ENCODE measurements around the gene DGKI. TPM values are rescaled to one million over a fixed set of nuclear protein-coding genes. Genes with fewer than 3 reads are reported as not detected.

DGKI gene
- total and polyA plus RNA-seq, 2 of the 4 experiments (the other 2 are of a cell fraction): 3.9 to 15.8 TPM

DNA sequence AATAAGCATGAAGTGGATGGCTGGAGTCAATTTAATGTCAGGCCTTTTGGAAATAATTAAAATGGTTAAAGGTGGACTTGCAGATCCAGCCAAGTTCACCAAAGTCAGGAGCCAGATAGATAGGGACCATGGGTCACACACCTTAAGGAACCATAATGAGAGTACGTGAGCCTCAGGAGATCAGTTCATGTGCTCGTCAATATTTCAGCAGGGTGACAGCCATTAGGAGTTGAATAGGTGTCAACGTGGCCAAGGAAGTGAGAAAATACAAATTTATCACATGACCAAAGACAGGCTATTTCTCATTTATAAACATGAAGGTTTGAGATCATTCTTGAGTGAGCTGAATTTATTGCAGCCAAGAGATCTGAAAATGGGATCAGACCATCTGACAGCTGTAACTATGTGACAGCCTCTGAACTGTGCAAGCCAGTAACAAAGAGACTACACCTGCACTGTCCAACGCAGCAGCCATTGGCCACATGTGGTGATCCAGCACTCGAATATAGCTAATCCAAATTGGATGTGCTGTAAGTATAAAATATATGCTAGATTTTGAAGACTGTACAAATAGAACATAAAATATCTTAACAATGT lies 253.6 kb downstream of the DGKI start:
- no peak overlapping the region for H3K4me3 ChIP-seq (ENCODE audit: insufficient read depth, low read depth, low read length)
- dilution Hi-C loops (cut with HindIII; ENCODE audit: low sequenced_read_pairs, unreplicated experiment): no loop called here
- peak overlapping the region; percentile 83 for H2BK120ac ChIP-seq (ENCODE audit: low read depth, low read length)
- no peaks in the 10 kb centered on the region for H3K9me3 ChIP-seq (ENCODE audit: control insufficient read depth, insufficient read depth, low read length)
- TF ChIP-seq POLR2A (IDR thresholded peaks at IDR 0.05; ENCODE audit: low read depth, low read length) (no peak), FOS (IDR thresholded peaks at IDR 0.05; ENCODE audit: low read depth, low read length) (no peak), CEBPB (IDR thresholded peaks at IDR 0.05; ENCODE audit: low read depth, low read length) (no peak), RCOR1 (IDR thresholded peaks at IDR 0.05; ENCODE audit: insufficient replicate concordance, low read length) (no peak), MXI1 (IDR thresholded peaks at IDR 0.05; ENCODE audit: borderline replicate concordance, low read depth, low read length) (no peak)
- TF ChIP-seq, protein P1, sequence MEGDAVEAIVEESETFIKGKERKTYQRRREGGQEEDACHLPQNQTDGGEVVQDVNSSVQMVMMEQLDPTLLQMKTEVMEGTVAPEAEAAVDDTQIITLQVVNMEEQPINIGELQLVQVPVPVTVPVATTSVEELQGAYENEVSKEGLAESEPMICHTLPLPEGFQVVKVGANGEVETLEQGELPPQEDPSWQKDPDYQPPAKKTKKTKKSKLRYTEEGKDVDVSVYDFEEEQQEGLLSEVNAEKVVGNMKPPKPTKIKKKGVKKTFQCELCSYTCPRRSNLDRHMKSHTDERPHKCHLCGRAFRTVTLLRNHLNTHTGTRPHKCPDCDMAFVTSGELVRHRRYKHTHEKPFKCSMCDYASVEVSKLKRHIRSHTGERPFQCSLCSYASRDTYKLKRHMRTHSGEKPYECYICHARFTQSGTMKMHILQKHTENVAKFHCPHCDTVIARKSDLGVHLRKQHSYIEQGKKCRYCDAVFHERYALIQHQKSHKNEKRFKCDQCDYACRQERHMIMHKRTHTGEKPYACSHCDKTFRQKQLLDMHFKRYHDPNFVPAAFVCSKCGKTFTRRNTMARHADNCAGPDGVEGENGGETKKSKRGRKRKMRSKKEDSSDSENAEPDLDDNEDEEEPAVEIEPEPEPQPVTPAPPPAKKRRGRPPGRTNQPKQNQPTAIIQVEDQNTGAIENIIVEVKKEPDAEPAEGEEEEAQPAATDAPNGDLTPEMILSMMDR (conservative IDR thresholded peaks at IDR 0.05; ENCODE audit: low read depth, low read length): no peak
- TF ChIP-seq, protein P2, sequence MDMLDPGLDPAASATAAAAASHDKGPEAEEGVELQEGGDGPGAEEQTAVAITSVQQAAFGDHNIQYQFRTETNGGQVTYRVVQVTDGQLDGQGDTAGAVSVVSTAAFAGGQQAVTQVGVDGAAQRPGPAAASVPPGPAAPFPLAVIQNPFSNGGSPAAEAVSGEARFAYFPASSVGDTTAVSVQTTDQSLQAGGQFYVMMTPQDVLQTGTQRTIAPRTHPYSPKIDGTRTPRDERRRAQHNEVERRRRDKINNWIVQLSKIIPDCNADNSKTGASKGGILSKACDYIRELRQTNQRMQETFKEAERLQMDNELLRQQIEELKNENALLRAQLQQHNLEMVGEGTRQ (IDR thresholded peaks at IDR 0.05; ENCODE audit: low read depth, low read length): no peak
- DNase-seq (no peak), ATAC-seq (ENCODE audit: low read depth) (no peak)
- H3K9ac ChIP-seq (ENCODE audit: low read depth, low read length): no peak overlapping the region
- H3K4ac ChIP-seq (ENCODE audit: low read depth, low read length): peak overlapping the region; percentile 85
- no TSS peak for BruUV-seq (replicated peaks)
- H4K20me1 ChIP-seq (ENCODE audit: insufficient read depth, low read length): no peaks in the 10 kb centered on the region
- H2AFZ ChIP-seq (replicated peaks; ENCODE audit: low read length, poor library complexity): no peak overlapping the region
- H3K18ac ChIP-seq (ENCODE audit: low read depth, low read length): no peak overlapping the region
- H3K27ac ChIP-seq (ENCODE audit: insufficient read depth, low read length): no peak overlapping the region
- peak overlapping the region in 1 of 2 experiments; percentile 69; a peak in 2 of 4 replicates for H4K8ac ChIP-seq (ENCODE audit: low read depth in 2 of 2, low read length in 2 of 2)
- H2BK20ac ChIP-seq (ENCODE audit: low read depth, low read length): peak overlapping the region; percentile 70
- H4K5ac ChIP-seq (ENCODE audit: low read depth, low read length): no peak overlapping the region
- in situ Hi-C loops (cut with MboI; ENCODE audit: low sequenced_read_pairs): loop anchor here (25.0 kb wide), 1 partner anchor 1181 kb away; no protein-coding TSS in a partner anchor
- peaks cover 17% of the 10 kb centered on the region for H3K4me1 ChIP-seq (ENCODE audit: control insufficient read depth, insufficient read depth, low read length)
- H2BK15ac ChIP-seq (ENCODE audit: low read depth, low read length): peak overlapping the region; percentile 9; the same call in 1 of the 3 replicates
- POLR2A ChIA-PET (ENCODE audit: unreplicated experiment): no interaction called here
- H2AK9ac ChIP-seq (replicated peaks; ENCODE audit: low read depth, low read length, poor library complexity): no peak overlapping the region
- H3K14ac ChIP-seq (replicated peaks; ENCODE audit: low read depth, low read length): peak overlapping the region; percentile 37; the same call in 1 of the 2 replicates
- H3K56ac ChIP-seq (ENCODE audit: extremely low read depth, insufficient read depth, low read length): no peak overlapping the region
- no peaks in the 10 kb centered on the region for H3K27me3 ChIP-seq (ENCODE audit: control insufficient read depth, insufficient read depth, low read length)
- H3K23ac ChIP-seq (ENCODE audit: low read depth, low read length): peak overlapping the region; percentile 62; the same call in 1 of the 2 replicates
- intact Hi-C loops (cut with micrococcal nuclease): loop anchor here (2.0 to 10.0 kb wide), 9 partner anchors 251 to 1476 kb away; partner anchors contain the start of genes CHRM2 and PTN
- no peak overlapping the region for H3K4me2 ChIP-seq (ENCODE audit: low read depth, low read length)
- peaks cover 5% of the 10 kb centered on the region; the same call in 1 of the 2 replicates for H3K9me1 ChIP-seq (ENCODE audit: insufficient read depth, low read length)
- CTCF ChIA-PET: interaction anchor here (0.6 to 3.5 kb wide), 4 partner anchors 139 to 1464 kb away, joined by 3 to 34 read pairs (median 12); no protein-coding TSS in a partner anchor
- 100% methylated on average over 2 of the region's 5 CpGs; no CpG with 5 or more reads in 1 of the 2 experiments for WGBS, 2 experiments (ENCODE audit: extremely low coverage in 2 of 2, insufficient read length in 1 of 2)
- H2BK5ac ChIP-seq (ENCODE audit: low read depth, low read length, poor library complexity, severe bottlenecking): no peak overlapping the region
- H2AK5ac ChIP-seq (ENCODE audit: low read depth, low read length): peak overlapping the region; percentile 59; the same call in 1 of the 2 replicates
- H3K36me3 ChIP-seq (ENCODE audit: control insufficient read depth, insufficient read depth, low read length): no peaks in the 10 kb centered on the region
- peak overlapping the region; percentile 39; the same call in 1 of the 2 replicates for H4K91ac ChIP-seq (ENCODE audit: insufficient read depth, low read depth, low read length)
- peaks cover 0 to 16% of the 10 kb centered on the region in 2 experiments; a peak in 2 of 4 replicates for H3K79me1 ChIP-seq (ENCODE audit: low read depth in 1 of 2, low read length in 2 of 2)
